NT2/D1 (cell line): ENCODE measurements around the gene CYP24A1.

Experiments used
- SUZ12 ChIP-seq: IDR thresholded peaks from 2 replicates; pipeline ENCODE4 v1.6.1; 2011; ENCODE audit not compliant: insufficient read length, insufficient read depth; ENCODE audit errors: extremely low read depth
- YY1 ChIP-seq: IDR thresholded peaks from 2 replicates; pipeline ENCODE4 v1.6.1; 2011; ENCODE audit not compliant: insufficient read length, insufficient read depth

- TF ChIP-seq SUZ12 (no peak), YY1 (no peak)
Observed at GRCh38 chr20:54195483-54196472, 22.0 kb upstream of the CYP24A1 start.
